GM18508 (cell line): Measurements from ENCODE around the gene TTC13.

Experiments
- ATAC-seq: cut with Tn5 transposase; IDR thresholded peaks from one replicate; pipeline ENCODE4 v1.9.1; 2021; ENCODE audit warnings: moderate number of reproducible peaks; ENCODE audit not compliant: insufficient read depth, unreplicated experiment

The TTC13 gene

GRCh38 chr1:230913496-230913895, 65.2 kb downstream of the TTC13 start:
- ATAC-seq = no peak

- ATAC-seq = no peak
Measured at GRCh38 chr1:230910755-230911117, 67.9 kb downstream of the TTC13 start.

GRCh38 chr1:230909974-230910754, 68.5 kb downstream of the TTC13 start:
- ATAC-seq = no peak

- ATAC-seq = no peak
Measured at GRCh38 chr1:230907472-230908205, 71.0 kb downstream of the TTC13 start.

- no peak for ATAC-seq
Measured at GRCh38 chr1:230906226-230906625, 72.4 kb downstream of the TTC13 start.

GRCh38 chr1:230905733-230906132, 72.9 kb downstream of the TTC13 start:
- ATAC-seq = no peak

- ATAC-seq = no peak
Measured at GRCh38 chr1:230902349-230902923, 76.2 kb downstream of the TTC13 start.

- ATAC-seq = no peak
Measured at GRCh38 chr1:230901671-230902070, 77.0 kb downstream of the TTC13 start.

- no peak for ATAC-seq
Measured at GRCh38 chr1:230900984-230901383, 77.7 kb downstream of the TTC13 start.

- no peak for ATAC-seq
Measured at GRCh38 chr1:230899841-230900251, 78.8 kb downstream of the TTC13 start.

GRCh38 chr1:230898748-230899147, 79.9 kb downstream of the TTC13 start:
- ATAC-seq = no peak

GRCh38 chr1:230898144-230898543, 80.5 kb downstream of the TTC13 start:
- no peak for ATAC-seq

- ATAC-seq = no peak
Measured at GRCh38 chr1:230896779-230897178, 81.9 kb downstream of the TTC13 start.

GRCh38 chr1:230895452-230895851, 83.2 kb downstream of the TTC13 start:
- ATAC-seq = no peak

GRCh38 chr1:230894664-230895063, 84.0 kb downstream of the TTC13 start:
- ATAC-seq = no peak

- ATAC-seq = no peak
Measured at GRCh38 chr1:230894032-230894431, 84.6 kb downstream of the TTC13 start.

GRCh38 chr1:230892018-230892491, 86.6 kb downstream of the TTC13 start:
- ATAC-seq = peak; percentile 69

GRCh38 chr1:230891413-230891812, 87.2 kb downstream of the TTC13 start:
- ATAC-seq = no peak

- no peak for ATAC-seq
Measured at GRCh38 chr1:230884646-230885045, 94.0 kb downstream of the TTC13 start.

GRCh38 chr1:230883967-230884366, 94.7 kb downstream of the TTC13 start:
- ATAC-seq = no peak

GRCh38 chr1:230879778-230880177, 98.9 kb downstream of the TTC13 start:
- no peak for ATAC-seq
